Measurements from ENCODE around the gene TAC3. TPM values are rescaled to one million over a fixed set of nuclear protein-coding genes. Genes with fewer than 3 reads are reported as not detected.

TAC3 gene
- total RNA-seq, 2 experiments from 2014 or later = not detected

GRCh38 chr12:57003395-57003794 lies 12.9 kb downstream of the TAC3 start:
- H2AFZ ChIP-seq (ENCODE audit: low read length) = no peak overlapping the region
- H3K36me3 ChIP-seq (ENCODE audit: insufficient read depth, low read length) = peaks cover 58% of the 10 kb centered on the region
- no peaks in the 10 kb centered on the region for H3K9me3 ChIP-seq (ENCODE audit: low read length)
- H3K79me2 ChIP-seq (ENCODE audit: insufficient read depth, low read depth, low read length) = peaks cover 18% of the 10 kb centered on the region; the same call in 1 of the 2 replicates
- peaks cover 15% of the 10 kb centered on the region for H3K4me1 ChIP-seq (ENCODE audit: insufficient read depth, low read length, poor library complexity, severe bottlenecking)
- CTCF ChIA-PET (ENCODE audit: unreplicated experiment) = interaction anchor here (1.1 kb wide), 1 partner anchor 9 kb away, joined by 3 read pairs; a partner anchor contains a TSS
- TF ChIP-seq EZH2phosphoT487 (IDR thresholded peaks at IDR 0.05; ENCODE audit: borderline replicate concordance, low read depth, low read length) = no peak
- TF ChIP-seq CTCF (conservative IDR thresholded peaks at IDR 0.05; ENCODE audit: low read length) = no peak
- H3K4me2 ChIP-seq (ENCODE audit: low read length) = no peak overlapping the region
- no peak for DNase-seq (ENCODE audit: low spot score)
- no peak overlapping the region for H3K27ac ChIP-seq (ENCODE audit: low read depth, low read length, poor library complexity, severe bottlenecking)
- H3K9me2 ChIP-seq (ENCODE audit: insufficient read depth, low read length) = no peaks in the 10 kb centered on the region
- intact Hi-C loops (cut with micrococcal nuclease; ENCODE audit: unreplicated experiment) = no loop called here
- 0 out of 2 replicates have a peak, but pooled peaks cover 11% of the 10 kb centered on the region for H4K20me1 ChIP-seq (ENCODE audit: insufficient read depth, low read length)
- POLR2A ChIA-PET = interaction anchor here (0.6 to 1.0 kb wide), 4 partner anchors 8 to 108 kb away, joined by 3 to 4 read pairs (median 3); partner anchors contain the start of gene STAT6
- H3K4me3 ChIP-seq (ENCODE audit: low read depth, low read length, poor library complexity, severe bottlenecking) = no peak overlapping the region
- BruUV-seq (replicated peaks) = no TSS peak

GRCh38 chr12:57001448-57001906 lies 14.9 kb downstream of the TAC3 start:
- intact Hi-C loops (cut with micrococcal nuclease; ENCODE audit: unreplicated experiment) = no loop called here
- Histone ChIP-seq H3K27ac (ENCODE audit: low read depth, low read length, poor library complexity, severe bottlenecking) (no peak overlapping the region), H2AFZ (ENCODE audit: low read length) (no peak overlapping the region), H3K4me3 (ENCODE audit: low read depth, low read length, poor library complexity, severe bottlenecking) (no peak overlapping the region), H3K9me3 (ENCODE audit: low read length) (no peaks in the 10 kb centered on the region), H3K36me3 (ENCODE audit: insufficient read depth, low read length) (peaks cover 58% of the 10 kb centered on the region), H3K4me2 (ENCODE audit: low read length) (no peak overlapping the region; the same call in 1 of the 2 replicates), H3K79me2 (ENCODE audit: insufficient read depth, low read depth, low read length) (peaks cover 18% of the 10 kb centered on the region; the same call in 1 of the 2 replicates), H4K20me1 (ENCODE audit: insufficient read depth, low read length) (0 out of 2 replicates have a peak, but pooled peaks cover 11% of the 10 kb centered on the region), H3K4me1 (ENCODE audit: insufficient read depth, low read length, poor library complexity, severe bottlenecking) (peaks cover 8% of the 10 kb centered on the region), H3K9me2 (ENCODE audit: insufficient read depth, low read length) (no peaks in the 10 kb centered on the region)
- ChIA-PET POLR2A (interaction anchor here (0.6 to 1.1 kb wide), 4 partner anchors 13 to 276 kb away, joined by 3 to 4 read pairs (median 3); partner anchors contain the start of gene NACA), CTCF (ENCODE audit: unreplicated experiment) (interaction anchor here (0.5 to 1.3 kb wide), 5 partner anchors 10 to 519 kb away, joined by 3 to 4 read pairs (median 3); partner anchors contain the start of gene STAT6)
- TF ChIP-seq EZH2phosphoT487 (IDR thresholded peaks at IDR 0.05; ENCODE audit: borderline replicate concordance, low read depth, low read length) = no peak
- TF ChIP-seq CTCF (conservative IDR thresholded peaks at IDR 0.05; ENCODE audit: low read length) = peak; percentile 86
- BruUV-seq (replicated peaks) = no TSS peak
- DNase-seq (ENCODE audit: low spot score) = peak; percentile 69

GRCh38 chr12:57000393-57000792 lies 15.9 kb downstream of the TAC3 start:
- Histone ChIP-seq H3K4me2 (ENCODE audit: low read length) (no peak overlapping the region), H3K4me1 (ENCODE audit: insufficient read depth, low read length, poor library complexity, severe bottlenecking) (peaks cover 6% of the 10 kb centered on the region), H3K9me3 (ENCODE audit: low read length) (no peaks in the 10 kb centered on the region), H3K27ac (ENCODE audit: low read depth, low read length, poor library complexity, severe bottlenecking) (no peak overlapping the region), H3K4me3 (ENCODE audit: low read depth, low read length, poor library complexity, severe bottlenecking) (no peak overlapping the region), H3K36me3 (ENCODE audit: insufficient read depth, low read length) (peaks cover 58% of the 10 kb centered on the region), H3K79me2 (ENCODE audit: insufficient read depth, low read depth, low read length) (peaks cover 13% of the 10 kb centered on the region; the same call in 1 of the 2 replicates), H4K20me1 (ENCODE audit: insufficient read depth, low read length) (0 out of 2 replicates have a peak, but pooled peaks cover 11% of the 10 kb centered on the region), H2AFZ (ENCODE audit: low read length) (no peak overlapping the region), H3K9me2 (ENCODE audit: insufficient read depth, low read length) (no peaks in the 10 kb centered on the region)
- CTCF ChIA-PET (ENCODE audit: unreplicated experiment) = no interaction called here
- no peak for TF ChIP-seq EZH2phosphoT487 (IDR thresholded peaks at IDR 0.05; ENCODE audit: borderline replicate concordance, low read depth, low read length)
- TF ChIP-seq CTCF (conservative IDR thresholded peaks at IDR 0.05; ENCODE audit: low read length) = no peak
- no peak for DNase-seq (ENCODE audit: low spot score)
- intact Hi-C loops (cut with micrococcal nuclease; ENCODE audit: unreplicated experiment) = no loop called here
- POLR2A ChIA-PET = interaction anchor here (0.5 kb wide), 1 partner anchor 248 kb away, joined by 3 read pairs; no protein-coding TSS in a partner anchor
- no TSS peak for BruUV-seq (replicated peaks)

Measured in OCI-LY7 (cell line).